ENCODE measurements around the gene RFC2.

DNA sequence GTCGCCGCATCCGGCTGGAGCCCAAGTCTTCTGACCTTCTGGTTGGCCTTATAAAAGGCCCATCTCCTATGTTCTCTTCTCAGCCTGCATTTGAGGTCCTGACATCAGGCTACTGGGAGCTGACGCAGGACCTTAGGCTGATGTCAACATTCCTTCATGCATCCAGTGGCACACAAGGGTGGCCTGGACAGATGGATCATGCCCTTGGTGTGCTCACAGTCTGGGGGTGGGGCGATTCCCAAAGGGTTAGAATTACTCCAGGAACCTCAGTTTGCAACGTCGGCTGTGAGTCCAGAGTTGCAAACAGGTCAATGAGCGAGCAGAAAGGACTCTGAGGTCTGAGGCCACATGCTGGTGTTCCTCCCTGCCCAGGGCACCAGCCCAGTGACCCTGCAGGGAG is 26.8 kb upstream of the RFC2 start:
- TF ChIP-seq TAF1 (IDR thresholded peaks at IDR 0.05; ENCODE audit: borderline replicate concordance, low read depth, low read length) (no peak), RXRA (IDR thresholded peaks at IDR 0.05; ENCODE audit: borderline replicate concordance, low read depth) (no peak)
- TF ChIP-seq, protein P1, sequence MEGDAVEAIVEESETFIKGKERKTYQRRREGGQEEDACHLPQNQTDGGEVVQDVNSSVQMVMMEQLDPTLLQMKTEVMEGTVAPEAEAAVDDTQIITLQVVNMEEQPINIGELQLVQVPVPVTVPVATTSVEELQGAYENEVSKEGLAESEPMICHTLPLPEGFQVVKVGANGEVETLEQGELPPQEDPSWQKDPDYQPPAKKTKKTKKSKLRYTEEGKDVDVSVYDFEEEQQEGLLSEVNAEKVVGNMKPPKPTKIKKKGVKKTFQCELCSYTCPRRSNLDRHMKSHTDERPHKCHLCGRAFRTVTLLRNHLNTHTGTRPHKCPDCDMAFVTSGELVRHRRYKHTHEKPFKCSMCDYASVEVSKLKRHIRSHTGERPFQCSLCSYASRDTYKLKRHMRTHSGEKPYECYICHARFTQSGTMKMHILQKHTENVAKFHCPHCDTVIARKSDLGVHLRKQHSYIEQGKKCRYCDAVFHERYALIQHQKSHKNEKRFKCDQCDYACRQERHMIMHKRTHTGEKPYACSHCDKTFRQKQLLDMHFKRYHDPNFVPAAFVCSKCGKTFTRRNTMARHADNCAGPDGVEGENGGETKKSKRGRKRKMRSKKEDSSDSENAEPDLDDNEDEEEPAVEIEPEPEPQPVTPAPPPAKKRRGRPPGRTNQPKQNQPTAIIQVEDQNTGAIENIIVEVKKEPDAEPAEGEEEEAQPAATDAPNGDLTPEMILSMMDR (IDR thresholded peaks at IDR 0.05) = no peak
- TF ChIP-seq, protein P2, sequence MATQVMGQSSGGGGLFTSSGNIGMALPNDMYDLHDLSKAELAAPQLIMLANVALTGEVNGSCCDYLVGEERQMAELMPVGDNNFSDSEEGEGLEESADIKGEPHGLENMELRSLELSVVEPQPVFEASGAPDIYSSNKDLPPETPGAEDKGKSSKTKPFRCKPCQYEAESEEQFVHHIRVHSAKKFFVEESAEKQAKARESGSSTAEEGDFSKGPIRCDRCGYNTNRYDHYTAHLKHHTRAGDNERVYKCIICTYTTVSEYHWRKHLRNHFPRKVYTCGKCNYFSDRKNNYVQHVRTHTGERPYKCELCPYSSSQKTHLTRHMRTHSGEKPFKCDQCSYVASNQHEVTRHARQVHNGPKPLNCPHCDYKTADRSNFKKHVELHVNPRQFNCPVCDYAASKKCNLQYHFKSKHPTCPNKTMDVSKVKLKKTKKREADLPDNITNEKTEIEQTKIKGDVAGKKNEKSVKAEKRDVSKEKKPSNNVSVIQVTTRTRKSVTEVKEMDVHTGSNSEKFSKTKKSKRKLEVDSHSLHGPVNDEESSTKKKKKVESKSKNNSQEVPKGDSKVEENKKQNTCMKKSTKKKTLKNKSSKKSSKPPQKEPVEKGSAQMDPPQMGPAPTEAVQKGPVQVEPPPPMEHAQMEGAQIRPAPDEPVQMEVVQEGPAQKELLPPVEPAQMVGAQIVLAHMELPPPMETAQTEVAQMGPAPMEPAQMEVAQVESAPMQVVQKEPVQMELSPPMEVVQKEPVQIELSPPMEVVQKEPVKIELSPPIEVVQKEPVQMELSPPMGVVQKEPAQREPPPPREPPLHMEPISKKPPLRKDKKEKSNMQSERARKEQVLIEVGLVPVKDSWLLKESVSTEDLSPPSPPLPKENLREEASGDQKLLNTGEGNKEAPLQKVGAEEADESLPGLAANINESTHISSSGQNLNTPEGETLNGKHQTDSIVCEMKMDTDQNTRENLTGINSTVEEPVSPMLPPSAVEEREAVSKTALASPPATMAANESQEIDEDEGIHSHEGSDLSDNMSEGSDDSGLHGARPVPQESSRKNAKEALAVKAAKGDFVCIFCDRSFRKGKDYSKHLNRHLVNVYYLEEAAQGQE (IDR thresholded peaks at IDR 0.05; ENCODE audit: low read depth, low read length) = no peak
